GM12864 (cell line): ENCODE results near the gene CRIM1.

ENCODE experiments used
- DNase-seq: peaks from one replicate; pipeline ENCODE4 v3.0.0-alpha.2; 2011; ENCODE audit warnings: low read depth
- H3K4me3 ChIP-seq: 2 replicates; pipeline ENCODE4 v1.5.1; 2011; ENCODE audit warnings: mild to moderate bottlenecking, low read depth, low read length, control low read depth
- CTCF ChIP-seq: IDR thresholded peaks from 2 replicates; pipeline ENCODE4 v1.5.1; 2011; ENCODE audit warnings: low read depth, mild to moderate bottlenecking, moderate library complexity, low read length, control low read depth, inconsistent platforms; ENCODE audit errors: missing control alignments

The CRIM1 gene

GRCh38 chr2:36379710-36380448 lies 24.3 kb downstream of the CRIM1 start:
- no peak for TF ChIP-seq CTCF
- H3K4me3 ChIP-seq = no peak overlapping the region
- no peak for DNase-seq

GRCh38 chr2:36380624-36381481 lies 25.3 kb downstream of the CRIM1 start:
- DNase-seq = no peak
- no peak overlapping the region for H3K4me3 ChIP-seq
- no peak for TF ChIP-seq CTCF

GRCh38 chr2:36381993-36382392 lies 26.4 kb downstream of the CRIM1 start:
- no peak for TF ChIP-seq CTCF
- no peak overlapping the region for H3K4me3 ChIP-seq
- DNase-seq = no peak

GRCh38 chr2:36382472-36382871 lies 26.9 kb downstream of the CRIM1 start:
- DNase-seq = no peak
- no peak for TF ChIP-seq CTCF
- no peak overlapping the region for H3K4me3 ChIP-seq

DNA sequence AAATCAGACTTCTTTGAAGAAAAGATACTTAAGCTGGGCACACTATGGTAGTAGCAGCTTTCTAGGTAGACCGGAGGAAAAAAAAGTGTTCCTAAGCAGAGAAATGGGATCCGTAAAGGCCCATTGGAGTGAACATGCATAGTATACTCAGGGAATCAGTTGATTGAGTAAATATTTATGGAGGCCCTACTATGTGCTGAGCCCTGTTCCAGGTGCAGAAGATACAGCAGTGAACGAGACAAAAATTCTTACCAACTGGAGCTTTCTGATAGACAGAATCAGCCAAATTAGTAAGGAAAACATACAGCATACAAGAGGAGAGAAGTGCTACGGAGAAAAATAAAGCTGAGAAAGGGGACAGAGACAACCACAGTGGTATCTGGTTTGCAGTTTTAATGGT lies 28.1 kb downstream of the CRIM1 start:
- TF ChIP-seq CTCF = no peak
- no peak overlapping the region for H3K4me3 ChIP-seq
- DNase-seq = no peak

DNA sequence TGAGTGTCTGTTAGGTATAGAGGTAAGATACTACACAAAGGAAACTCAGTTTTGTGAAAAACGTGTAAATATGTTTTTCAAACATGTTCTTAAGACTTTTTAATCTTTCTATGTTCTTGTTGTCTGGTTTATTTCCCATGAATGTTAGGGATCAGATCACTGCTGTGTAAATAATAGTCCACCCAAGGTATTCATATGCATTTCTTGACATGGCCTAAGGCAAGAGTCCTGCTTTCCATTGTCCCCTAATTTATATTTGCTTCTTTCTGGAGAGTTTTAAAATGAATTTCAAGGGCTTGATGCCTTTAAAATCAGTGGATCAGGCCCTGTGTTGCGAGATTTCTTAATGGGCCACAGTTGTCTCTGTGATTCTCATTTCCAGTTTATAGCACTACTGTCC lies 28.9 kb downstream of the CRIM1 start:
- DNase-seq = no peak
- no peak overlapping the region for H3K4me3 ChIP-seq
- no peak for TF ChIP-seq CTCF
